Astrocyte of the hippocampus (primary cell): ENCODE data around the gene LPAR5.
"Not testable (repeated sequence)": the region's sequence is repeated elsewhere in the genome, so short reads cannot be mapped to it uniquely, and the experiment has no call there.

Experiments
- DNase-seq: peaks from one replicate; pipeline ENCODE4 v3.0.0; 2011; ENCODE audit warnings: low read depth, low spot score

LPAR5 gene

DNA sequence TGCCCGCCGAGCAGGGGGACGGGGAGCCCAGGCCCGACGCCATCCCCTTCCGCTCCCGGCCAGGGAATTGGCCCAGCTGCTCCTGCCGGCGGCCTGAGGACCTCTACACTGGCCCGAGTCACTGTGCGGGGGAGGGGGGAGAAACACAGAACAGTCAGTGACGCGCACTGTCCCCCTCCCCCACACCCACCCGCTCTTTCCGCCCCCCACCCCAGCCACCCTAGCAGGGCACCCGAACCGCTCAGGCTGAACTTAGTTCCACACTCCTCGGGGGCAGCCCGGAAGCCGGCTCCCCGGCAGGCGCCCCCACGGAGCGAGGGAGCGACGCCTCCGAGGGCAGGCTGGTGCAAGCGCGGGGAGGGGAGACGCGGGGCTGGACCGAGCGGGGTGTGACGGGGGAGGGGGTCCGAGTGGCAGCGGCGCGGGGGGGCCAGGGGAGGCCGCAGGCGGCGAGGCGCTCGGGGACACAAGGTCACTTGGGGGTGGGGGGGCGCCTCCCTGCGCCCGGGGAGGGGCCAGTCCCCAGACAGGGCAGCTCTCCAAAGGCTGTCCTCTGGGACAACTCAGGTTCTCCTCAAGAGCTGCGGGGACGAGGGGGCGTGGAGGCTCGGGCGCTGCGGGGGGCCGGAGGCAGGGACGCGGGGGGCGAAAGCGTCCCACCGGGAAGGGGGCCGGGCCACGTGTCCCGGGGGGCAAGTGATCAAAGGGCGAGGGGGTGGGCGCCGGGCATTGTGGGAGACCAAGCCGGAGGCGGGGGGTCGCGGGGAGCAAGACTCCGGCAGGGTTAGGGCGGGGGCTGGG, 29.2 kb downstream of the LPAR5 start:
- DNase-seq, result peak; percentile 51

GRCh38 chr12:6605421-6606330, 30.1 kb downstream of the LPAR5 start:
- peak; percentile 56 for DNase-seq

DNA sequence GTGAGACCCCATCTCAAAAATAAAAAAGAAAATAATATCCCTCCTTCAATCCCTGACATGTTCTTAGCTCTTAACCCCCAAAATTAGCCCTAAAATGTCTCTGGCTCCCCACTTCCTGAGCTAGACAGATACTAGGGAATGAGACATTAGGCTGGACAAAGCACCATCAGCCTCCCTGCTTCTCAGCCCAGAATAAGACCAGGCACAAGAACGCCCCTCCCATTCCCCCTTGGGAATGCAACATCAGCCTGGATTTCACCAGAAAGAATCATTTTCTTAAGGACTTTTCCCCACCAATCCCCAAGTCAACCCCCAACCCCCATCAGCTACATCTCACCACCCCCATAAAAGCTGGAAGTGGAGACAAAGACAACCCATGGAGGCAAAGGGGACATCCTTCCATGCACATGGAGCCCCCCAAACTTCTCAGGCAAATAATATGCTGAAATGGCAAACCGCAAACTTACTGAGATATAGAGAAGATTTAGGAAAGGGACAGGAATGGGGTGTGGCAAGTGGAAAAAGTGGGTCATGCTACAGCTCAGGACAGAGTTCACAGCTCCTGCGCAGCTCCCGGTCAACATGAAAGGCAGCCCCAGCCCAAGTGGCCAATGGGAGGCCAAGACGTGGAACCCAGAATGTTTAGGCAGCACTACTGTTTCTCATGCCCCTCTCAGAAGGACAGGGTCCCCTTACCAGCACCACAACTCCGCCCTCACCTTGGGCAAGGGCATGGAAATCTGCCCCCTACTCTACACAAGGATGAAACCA, 31.3 kb downstream of the LPAR5 start:
- no peak for DNase-seq

- peak; percentile 53 for DNase-seq
Observed at GRCh38 chr12:6603095-6603567, 32.6 kb downstream of the LPAR5 start.

DNA sequence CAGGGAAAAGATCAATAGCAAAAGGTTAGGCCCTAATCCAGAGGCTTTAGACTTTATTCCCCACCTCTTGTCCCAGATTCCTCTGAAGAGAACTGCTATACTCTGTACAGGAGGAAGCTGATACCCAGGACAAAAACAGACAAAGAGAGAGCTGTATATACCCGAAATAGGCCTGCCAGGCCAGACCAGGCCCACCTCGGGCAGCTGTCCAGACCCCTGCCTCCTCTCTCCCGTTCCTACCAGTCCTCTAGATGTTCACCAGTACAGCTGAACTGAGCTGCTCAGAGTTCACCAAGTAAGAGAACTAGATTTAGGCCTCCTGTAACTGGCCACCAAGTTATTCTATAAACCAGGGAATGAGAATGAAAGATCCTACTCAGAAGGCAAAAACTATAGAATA, 33.2 kb downstream of the LPAR5 start:
- DNase-seq, result no peak

DNA sequence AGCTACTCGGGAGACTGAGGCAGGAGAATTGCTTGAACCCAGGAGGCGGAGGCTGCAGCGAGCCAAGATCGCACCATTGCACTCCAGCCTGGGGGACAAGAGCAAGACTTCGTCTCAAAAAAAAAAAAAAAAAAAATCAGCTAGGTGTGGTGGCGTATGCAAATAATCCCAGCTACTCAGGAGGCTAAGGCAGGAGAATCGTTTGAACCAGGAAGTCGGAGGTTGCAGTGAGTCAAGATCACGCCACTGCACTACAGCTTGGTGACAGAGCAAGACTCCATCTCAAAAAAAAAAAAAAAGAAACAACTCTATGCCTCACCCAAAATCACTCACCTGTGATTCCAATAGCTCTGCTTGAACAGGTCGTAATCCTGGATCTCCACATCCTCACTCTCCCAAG, 40.1 kb downstream of the LPAR5 start:
- DNase-seq, result not testable (repeated sequence)

GRCh38 chr12:6592087-6592486, 43.7 kb downstream of the LPAR5 start:
- no peak for DNase-seq

- DNase-seq, result not testable (repeated sequence)
Observed at GRCh38 chr12:6586569-6586968, 49.2 kb downstream of the LPAR5 start.

- no peak for DNase-seq
Observed at GRCh38 chr12:6584293-6584692, 51.5 kb downstream of the LPAR5 start.

GRCh38 chr12:6582959-6583358, 52.8 kb downstream of the LPAR5 start:
- DNase-seq, result no peak

DNA sequence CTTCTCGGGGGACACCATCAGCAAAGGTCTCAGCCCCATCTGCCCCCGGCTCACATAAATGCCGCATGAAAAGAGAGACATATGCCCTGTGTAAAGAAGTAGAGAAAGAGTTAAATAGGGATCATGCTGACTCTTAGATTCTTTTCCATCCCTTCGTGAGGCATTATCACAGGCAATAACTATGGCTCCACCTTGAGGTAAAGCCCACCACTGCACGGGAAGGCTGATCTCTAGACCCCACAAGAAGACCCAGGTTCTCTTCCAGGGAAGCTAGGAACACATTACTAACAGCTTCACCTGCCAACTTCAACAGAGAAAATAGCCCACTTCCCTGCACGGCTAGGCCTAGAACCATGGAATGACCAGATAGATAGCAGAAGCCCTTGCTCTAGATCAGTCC, 53.6 kb downstream of the LPAR5 start:
- DNase-seq, result no peak

GRCh38 chr12:6575648-6576047, 60.1 kb downstream of the LPAR5 start:
- no peak for DNase-seq

- DNase-seq, result no peak
Observed at GRCh38 chr12:6574576-6575295, 61.0 kb downstream of the LPAR5 start.

- DNase-seq, result no peak
Observed at GRCh38 chr12:6573001-6573400, 62.8 kb downstream of the LPAR5 start.

DNA sequence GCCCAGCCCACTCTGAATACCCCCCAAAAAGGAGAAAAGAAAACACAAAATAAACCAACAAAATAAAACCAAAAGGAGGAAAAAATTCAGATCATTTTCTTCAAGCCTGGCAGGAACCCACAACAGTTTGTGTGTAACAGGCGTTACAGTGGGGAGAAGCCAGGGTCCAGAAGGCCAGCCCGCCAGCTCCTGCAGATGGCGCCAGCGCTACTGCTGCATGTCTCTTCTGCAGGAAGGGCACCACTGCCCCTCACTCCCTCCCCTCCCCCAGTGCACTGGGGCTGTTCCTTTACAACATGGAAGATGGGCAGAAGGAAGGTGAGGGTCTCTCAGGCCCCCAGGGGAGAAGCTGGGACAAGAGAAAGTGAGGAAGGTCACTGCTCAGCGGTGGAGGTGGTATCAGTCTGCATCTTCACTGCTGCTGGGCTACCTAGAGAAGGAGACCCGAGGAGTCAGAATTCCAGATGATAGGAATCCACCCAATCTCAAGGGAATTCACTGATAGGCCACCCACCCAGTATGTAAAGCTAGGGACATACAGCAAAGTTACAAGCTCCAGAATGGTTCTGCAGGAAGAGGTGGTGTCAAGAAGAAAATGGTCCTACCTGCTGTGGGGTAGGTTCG, 65.4 kb downstream of the LPAR5 start:
- DNase-seq, result peak; percentile 59

DNA sequence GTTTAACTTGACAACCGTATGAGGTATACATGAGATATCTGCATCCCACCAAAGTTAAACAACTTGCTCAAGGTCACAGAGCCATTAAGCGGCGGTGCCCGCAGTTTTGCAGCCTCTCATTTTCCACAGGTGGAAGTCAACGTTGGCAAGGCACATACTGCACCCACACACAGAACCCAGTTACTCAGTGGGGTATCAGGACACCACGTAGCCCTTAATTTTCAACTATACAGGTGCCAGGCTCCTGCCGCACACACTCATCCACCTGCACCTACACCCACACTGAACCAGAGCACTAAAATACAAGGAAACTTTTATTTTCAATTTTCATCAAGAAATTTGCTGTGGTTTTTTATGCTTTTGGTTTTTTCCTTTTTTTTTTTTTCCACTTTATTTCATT, 66.0 kb downstream of the LPAR5 start:
- no peak for DNase-seq

DNA sequence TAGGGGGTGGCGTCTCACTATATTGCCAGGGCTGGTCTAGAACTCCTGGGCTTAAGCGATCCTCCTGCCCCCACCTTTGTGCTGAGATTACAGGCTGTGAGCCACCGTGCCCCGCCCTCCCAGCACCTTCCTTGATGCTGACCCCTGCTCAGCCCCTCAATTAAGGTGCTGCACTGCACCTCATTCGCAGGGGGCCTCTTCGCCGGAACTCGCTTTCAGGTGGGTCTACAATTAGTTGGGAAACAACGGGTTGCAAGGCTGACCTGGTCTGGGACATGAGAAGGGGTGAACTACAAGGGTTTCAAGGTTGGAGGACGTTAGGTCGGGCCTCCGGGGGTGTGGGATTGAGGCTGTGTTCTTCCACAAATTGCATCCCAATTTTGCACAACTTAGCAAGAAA, 66.4 kb downstream of the LPAR5 start:
- DNase-seq, result no peak
